Amniotic epithelial cell (primary cell): ENCODE data around the gene ARMC12.
"Not testable (repeated sequence)": the region's sequence is repeated elsewhere in the genome, so short reads cannot be mapped to it uniquely, and the experiment has no call there.

Source experiments
- DNase-seq: peaks from one replicate; pipeline ENCODE4 v3.0.0-alpha.2; 2010; ENCODE audit warnings: low read depth

ARMC12 gene, protein sequence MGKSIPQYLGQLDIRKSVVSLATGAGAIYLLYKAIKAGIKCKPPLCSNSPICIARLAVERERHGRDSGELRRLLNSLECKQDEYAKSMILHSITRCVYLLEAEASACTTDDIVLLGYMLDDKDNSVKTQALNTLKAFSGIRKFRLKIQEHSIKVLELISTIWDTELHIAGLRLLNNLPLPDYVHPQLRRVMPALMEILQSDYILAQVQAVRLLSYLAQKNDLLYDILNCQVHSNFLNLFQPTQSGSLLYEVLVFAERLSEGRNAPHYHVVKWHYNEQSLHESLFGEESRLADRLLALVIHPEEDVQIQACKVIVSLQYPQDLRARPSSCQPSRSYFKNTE

DNA sequence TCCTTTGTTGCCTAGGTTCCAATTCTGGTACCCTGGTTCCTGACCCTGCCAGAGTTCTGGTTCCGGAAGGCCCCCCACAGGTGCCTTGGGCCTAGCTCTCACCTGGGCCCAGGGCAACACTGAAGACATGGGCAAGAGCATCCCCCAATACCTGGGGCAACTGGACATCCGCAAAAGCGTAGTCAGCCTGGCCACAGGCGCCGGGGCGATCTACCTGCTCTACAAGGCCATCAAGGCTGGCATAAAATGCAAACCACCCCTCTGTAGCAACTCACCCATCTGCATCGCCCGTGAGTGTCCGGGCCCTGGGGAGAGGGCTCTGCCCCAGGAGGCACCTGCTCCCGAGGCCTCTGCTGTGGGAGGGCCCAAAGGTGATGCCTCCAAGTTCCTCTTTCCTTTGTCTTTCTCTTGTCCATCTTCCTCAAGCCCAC, at the start of gene ARMC12:
ARMC12 (plus strand) TSS at position 51 of the 431 bp plus-strand sequence; CDS start at position 128, 77 bp downstream.
- DNase-seq = no peak

- DNase-seq = no peak
Measured at GRCh38 chr6:35687658-35688604, 48.9 kb upstream of the ARMC12 start.

DNA sequence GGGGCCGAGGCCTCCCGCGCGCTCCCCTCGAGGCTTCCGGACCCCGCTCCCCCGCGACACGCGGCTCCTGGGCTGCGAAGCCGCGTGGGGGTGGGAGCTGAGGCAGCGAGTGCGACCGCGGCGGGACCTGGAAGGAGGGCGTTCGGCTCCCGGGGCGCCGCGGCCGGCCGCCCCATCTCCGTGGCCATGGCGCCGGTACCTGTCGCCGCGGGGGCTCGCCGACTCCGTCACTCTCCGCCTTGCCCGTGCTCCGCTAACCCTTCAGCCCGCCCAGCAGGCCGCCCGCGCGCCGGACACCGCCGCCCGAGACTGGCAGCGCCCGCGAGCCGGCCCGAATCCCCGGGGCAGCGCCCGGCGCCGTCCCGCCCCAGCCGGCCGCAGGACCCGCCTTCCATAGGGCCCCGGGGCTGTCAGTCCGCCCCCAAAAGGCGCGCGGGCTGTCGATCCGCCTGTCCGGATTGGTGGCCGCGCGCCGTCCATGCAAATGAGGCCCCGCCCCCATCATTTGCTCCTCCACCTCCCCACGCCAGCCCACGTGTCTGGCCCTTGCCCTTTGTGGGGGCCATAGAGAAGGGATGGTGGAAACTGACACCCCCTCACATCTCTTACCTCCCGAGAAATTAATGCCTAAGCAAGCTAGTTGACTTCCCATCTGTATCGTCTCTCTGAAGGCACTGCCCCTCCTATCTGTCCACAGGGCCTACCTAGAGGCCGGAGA, 48.1 kb upstream of the ARMC12 start, which contains the start of gene FKBP5:
FKBP5 (minus strand) TSS at position 311 of the 718 bp plus-strand sequence. CDS start 46,091 bp downstream, outside the sequence.
- peak; percentile 86 for DNase-seq

DNA sequence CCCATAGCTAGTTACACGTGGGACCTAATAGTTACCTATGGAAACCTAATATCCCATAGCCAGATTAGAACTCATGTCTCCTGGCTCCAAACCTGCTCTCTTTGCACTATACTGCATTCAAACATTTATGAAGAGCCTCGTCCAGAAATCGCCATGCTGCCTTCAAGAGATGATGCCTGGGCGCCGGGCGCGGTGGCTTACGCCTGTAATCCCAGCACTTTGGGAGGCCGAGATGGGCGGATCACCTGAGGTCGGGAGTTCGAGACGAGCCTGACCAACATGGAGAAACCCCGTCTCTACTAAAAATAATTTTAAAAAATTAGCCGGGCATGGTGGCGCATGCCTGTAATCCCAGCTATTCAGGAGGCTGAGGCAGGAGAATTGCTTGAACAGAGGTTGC, 46.8 kb upstream of the ARMC12 start:
- DNase-seq = not testable (repeated sequence)

DNA sequence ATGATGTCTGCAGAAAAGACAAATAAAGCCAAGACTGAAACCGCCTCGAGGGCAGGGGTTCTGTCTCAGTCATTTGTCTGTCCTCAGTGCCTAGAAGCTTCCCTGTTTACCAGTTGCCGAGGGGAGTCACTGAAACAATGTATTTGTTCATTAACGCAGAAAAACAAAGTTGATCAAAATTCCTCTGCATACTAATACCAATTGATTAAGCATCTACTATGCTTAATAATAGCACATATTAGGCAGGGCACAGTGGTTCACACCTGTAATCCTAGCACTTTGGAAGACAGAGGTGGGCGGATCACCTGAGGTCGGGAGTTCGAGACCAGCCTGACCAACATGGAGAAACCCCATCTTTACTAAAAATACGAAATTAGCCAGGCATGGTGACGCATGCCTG, 46.3 kb upstream of the ARMC12 start:
- DNase-seq = no peak

DNA sequence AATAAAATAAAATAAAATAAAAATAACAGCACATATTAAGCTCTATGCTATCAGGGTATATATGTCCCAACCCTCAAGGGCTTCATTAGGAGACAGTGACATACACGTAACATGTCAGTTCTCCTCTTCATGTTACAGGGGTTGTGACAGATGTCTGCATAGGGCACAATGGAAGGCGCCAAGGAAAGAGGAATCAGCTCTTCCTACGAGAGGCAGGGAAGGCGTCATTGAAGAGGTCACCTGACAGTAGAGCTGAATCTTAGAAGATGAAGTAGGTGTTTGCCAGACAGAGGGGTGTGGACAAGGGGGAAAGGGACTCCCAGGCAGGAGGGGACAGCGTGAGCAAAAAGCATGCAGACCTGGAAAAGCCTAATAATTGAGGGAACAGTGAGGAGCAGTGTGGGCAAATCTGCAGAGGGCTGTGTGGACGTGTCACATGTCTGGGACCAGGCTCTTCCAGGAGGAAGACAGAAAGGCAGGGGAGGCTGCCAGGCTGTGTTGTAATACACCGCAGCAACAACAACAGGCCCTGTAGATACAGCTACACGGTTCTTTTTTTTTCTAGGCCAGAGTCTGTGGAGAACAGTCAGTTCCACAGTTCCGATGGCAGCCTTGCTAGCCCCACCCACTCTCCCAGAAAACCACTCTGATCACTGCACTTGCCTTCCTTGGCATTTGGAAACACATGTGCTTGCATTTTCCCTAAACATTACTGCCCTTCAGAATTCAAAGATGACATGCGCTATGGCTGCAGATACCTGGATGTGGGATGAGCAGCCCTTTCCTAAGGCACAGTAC, 45.6 kb upstream of the ARMC12 start:
- DNase-seq = peak; percentile 96

GRCh38 chr6:35694462-35694861, 42.4 kb upstream of the ARMC12 start:
- peak; percentile 51 for DNase-seq

DNA sequence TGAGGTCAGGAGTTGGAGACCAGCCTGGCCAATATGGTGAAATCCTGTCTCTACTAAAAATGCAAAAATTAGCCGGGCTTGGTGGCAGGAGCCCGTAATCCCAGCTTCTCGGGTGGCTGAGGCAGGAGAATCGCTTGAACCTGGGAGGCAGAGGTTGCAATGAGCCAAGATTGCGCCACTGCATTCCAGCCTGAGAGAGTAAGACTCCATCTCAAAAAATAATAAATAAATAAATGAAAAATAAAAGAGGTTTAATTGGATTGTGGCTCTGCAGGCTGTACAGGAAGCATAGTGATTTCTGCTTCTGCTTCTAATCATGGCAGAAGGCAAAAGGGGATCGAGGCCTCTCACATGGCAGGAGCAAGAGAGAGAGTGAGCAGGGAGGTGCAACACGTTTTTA, 38.4 kb upstream of the ARMC12 start:
- DNase-seq = peak; percentile 52

DNA sequence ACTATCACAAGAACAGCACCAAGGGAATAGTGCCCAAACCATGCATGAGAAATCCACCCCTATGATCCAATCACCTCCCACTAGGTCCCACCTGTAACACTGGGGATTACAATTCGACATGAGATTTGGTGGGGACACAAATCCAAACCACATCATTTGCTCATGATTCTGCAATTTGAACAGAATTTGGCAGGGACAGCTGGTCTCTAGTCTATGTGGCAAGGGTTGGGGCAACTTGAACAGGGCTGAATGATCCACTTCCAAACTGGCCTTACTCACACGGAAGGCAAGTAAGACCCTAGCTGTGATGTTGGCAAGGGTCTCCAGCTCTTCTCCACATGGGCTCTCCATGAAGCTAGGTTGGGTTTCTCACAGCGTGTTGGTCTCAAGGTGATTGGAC, 38.0 kb upstream of the ARMC12 start:
- DNase-seq = no peak

DNA sequence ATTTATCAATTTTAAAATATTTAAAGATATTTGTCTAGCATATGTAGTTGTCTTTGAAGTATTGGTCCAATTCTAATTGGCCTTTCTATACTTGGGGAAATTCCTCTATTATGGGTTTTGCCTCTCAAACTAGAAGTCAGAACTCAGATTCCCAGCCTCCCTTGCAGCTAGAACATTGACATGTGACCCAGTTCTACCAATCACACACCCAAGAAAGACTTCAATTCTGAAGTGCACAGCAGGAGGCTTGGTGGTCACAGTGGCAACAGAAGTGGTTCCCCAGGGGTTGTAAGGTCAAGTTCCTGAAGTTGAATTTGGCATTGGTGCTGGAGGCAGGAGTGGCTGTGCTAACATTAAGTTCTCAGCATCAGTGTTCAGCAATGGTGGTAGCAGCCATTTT, 33.3 kb upstream of the ARMC12 start:
- no peak for DNase-seq

DNA sequence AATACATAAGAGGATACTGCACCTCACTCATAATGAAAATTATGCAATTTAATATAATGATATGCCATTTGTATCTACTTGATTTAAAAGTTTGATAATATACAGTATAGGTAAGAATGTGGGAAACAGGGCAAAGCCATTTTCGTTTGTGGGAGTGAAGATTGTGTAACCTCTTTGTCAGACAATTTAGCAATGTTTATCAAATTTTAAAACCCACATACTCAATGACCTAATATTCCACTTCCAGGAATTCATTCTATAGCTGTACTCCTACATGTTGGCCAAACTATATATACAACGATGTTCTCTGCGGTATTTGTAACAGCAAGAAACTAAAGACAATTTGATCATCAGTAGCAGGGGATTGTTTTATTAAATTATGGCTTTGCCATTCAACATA, 30.4 kb upstream of the ARMC12 start:
- peak; percentile 87 for DNase-seq

DNA sequence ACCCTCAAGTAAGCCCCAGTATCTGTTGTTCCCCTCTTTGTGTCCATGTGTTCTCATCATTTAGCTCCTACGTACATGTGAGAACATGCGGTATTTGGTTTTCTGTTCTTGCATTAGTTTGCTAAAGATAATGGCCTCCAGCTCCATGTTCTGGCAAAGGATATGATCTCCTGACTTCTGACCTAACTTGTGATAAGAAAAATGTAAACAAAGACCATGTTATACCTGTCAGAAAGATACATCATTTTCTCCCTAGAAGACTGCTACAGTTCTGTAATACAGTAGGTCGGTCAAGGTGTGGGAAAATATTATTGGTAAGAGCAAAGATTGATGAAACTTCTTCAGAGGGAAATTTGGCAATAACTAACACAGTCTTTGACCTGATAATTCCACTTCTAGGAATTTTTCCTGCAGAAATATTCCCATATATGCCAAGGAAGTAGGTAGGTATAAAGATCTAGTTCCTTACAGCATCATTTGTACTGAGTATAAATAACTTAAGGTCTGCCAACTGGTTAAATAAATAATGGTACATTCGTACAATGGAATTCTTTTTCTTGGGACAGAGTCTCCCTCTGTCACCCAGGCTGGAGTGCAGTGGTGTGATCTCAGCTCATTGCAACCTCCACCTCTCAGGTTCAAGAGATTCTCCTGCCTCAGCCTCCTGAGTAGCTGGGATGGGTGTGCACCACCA, 29.0 kb upstream of the ARMC12 start:
- peak; percentile 47 for DNase-seq

DNA sequence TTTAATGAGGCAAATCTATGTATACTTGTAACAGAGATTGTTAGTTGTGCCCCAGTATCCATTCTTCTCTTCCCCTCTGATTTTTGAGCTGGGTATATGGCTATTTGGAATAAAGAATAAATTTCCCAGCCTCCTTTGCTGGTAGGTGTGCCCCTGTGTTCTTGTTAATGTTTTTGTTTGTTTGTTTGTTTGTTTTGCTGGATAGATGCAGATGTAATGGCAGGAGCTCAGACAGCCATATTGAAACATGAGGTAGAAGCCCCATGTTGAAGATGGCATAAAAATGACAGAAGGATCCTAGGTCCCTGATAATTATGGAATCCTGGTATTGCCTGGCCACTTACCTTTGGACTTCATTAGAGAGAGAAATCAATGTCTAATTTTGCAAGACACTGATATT, 28.2 kb upstream of the ARMC12 start:
- no peak for DNase-seq

GRCh38 chr6:35710241-35710847, 26.5 kb upstream of the ARMC12 start:
- DNase-seq = peak; percentile 74

GRCh38 chr6:35711731-35712130, 25.1 kb upstream of the ARMC12 start:
- DNase-seq = no peak

- no peak for DNase-seq
Measured at GRCh38 chr6:35713006-35713767, 23.6 kb upstream of the ARMC12 start.

- DNase-seq = no peak
Measured at GRCh38 chr6:35716798-35717197, 20.0 kb upstream of the ARMC12 start.

GRCh38 chr6:35717449-35718374, 19.1 kb upstream of the ARMC12 start:
- no peak for DNase-seq
